Gastroesophageal sphincter (tissue), 4 donors: Measurements from ENCODE around the gene SMCO4. TPM values are rescaled to one million over a fixed set of nuclear protein-coding genes. Genes with fewer than 3 reads are reported as not detected.

Experiments
- ATAC-seq: fragments of 150-250 bp; one replicate; pipeline ENCODE4 v1.9.1; 2016; ENCODE audit warnings: mild to moderate bottlenecking, moderate library complexity
- H3K27ac ChIP-seq, 4 donors: fragments of 200-600 bp; sonication (generic) in 3 of 4; 1 replicate in 3 of 4; 2 replicates in 1 of 4; pipeline ENCODE4 v1.5.1; 2016 to 2019
- H3K27me3 ChIP-seq: fragments of 200-600 bp; sonication (generic); one replicate; pipeline ENCODE4 v1.5.1; 2019
- H3K36me3 ChIP-seq, 2 donors: fragments of 200-600 bp; sonication (generic); one replicate each; pipeline ENCODE4 v1.5.1; 2019; ENCODE audit warnings: control low read depth in 1 of 2
- H3K4me1 ChIP-seq, 3 donors: fragments of 200-600 bp; sonication (generic); 1 replicate in 2 of 3; 2 replicates in 1 of 3; pipeline ENCODE4 v1.5.1; 2016 to 2019; ENCODE audit warnings: control low read depth in 2 of 3
- H3K4me3 ChIP-seq, 2 donors: fragments of 200-600 bp; sonication (generic); one replicate each; pipeline ENCODE4 v1.5.1; 2019; ENCODE audit warnings: mild to moderate bottlenecking in 1 of 2, moderate library complexity in 1 of 2
- H3K9me3 ChIP-seq, 3 donors: fragments of 200-600 bp; sonication (generic); one replicate each; pipeline ENCODE4 v1.5.1; 2017 to 2019; ENCODE audit warnings: control low read depth in 2 of 3
- CTCF ChIP-seq, 4 experiments: fragments of 200-600 bp in 2 of 4; fragments of 450-650 bp in 2 of 4; sonication (generic) in 1 of 4; IDR thresholded peaks; one replicate each; pipeline ENCODE4 v1.5.1; 2017 to 2019; ENCODE audit warnings: antibody characterized with exemption in 4 of 4, mild to moderate bottlenecking in 2 of 4, moderate library complexity in 2 of 4
- EP300 ChIP-seq: sonication (generic); formaldehyde crosslinking; IDR thresholded peaks from one replicate; pipeline ENCODE4 v1.6.1; 2017; ENCODE audit warnings: antibody characterized with exemption, mild to moderate bottlenecking
- POLR2A ChIP-seq, 2 donors: fragments of 450-650 bp; IDR thresholded peaks; one replicate each; pipeline ENCODE4 v1.6.1; 2017; ENCODE audit warnings: antibody characterized with exemption in 2 of 2, mild to moderate bottlenecking in 2 of 2, moderate library complexity in 1 of 2
- POLR2AphosphoS5 ChIP-seq: sonication (generic); formaldehyde crosslinking; IDR thresholded peaks from one replicate; pipeline ENCODE4 v1.6.1; 2017; ENCODE audit warnings: antibody characterized with exemption
- WGBS, 2 donors: methylation state at CpG; one replicate each; pipeline ENCODE4 v1.1.5; 2018; ENCODE audit warnings: low coverage in 1 of 2; 5-methylcytosine and 5-hydroxymethylcytosine counted together
- total RNA-seq, 4 donors: library from RNA; depleted of rRNA; stranded (reverse); fragments of >200 nt; gene quantifications; one replicate each; pipeline ENCODE4 v1.1.0, GENCODE V29; 2016

The SMCO4 gene
- total RNA-seq, 4 donors from 2014 or later = 5.6 to 15.5 (median 11.6) TPM

DNA sequence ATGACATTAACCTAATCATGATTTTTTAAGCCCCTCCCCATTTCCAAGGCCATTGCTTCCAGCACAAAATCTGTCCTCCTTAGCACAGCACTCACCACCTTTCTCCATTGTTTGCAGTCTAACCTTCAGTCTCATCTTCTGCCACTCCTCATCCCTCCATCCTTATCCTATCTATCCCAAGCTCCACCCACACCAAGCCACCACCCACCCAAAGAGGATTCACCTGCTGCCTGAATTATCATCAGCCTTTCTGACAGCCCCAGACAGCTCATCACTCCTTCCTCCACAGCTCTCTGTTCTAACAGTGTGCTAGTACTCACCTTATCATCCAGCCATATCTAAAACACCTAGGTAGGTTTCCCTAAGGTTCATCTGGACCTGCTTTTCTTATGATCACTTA, 20.7 kb upstream of the SMCO4 start:
- Histone ChIP-seq H3K4me1 (peaks cover 0 to 14% (median 8%) of the 10 kb centered on the region in 3 donors), H3K36me3 (no peaks in the 10 kb centered on the region), H3K27me3 (no peaks in the 10 kb centered on the region), H3K27ac (no peak overlapping the region), H3K9me3 (no peaks in the 10 kb centered on the region), H3K4me3 (no peak overlapping the region)
- ATAC-seq = no peak
- TF ChIP-seq CTCF (IDR thresholded peaks at IDR 0.05) (no peak), POLR2A (IDR thresholded peaks at IDR 0.05) (no peak), EP300 (no peak), POLR2AphosphoS5 (no peak)

DNA sequence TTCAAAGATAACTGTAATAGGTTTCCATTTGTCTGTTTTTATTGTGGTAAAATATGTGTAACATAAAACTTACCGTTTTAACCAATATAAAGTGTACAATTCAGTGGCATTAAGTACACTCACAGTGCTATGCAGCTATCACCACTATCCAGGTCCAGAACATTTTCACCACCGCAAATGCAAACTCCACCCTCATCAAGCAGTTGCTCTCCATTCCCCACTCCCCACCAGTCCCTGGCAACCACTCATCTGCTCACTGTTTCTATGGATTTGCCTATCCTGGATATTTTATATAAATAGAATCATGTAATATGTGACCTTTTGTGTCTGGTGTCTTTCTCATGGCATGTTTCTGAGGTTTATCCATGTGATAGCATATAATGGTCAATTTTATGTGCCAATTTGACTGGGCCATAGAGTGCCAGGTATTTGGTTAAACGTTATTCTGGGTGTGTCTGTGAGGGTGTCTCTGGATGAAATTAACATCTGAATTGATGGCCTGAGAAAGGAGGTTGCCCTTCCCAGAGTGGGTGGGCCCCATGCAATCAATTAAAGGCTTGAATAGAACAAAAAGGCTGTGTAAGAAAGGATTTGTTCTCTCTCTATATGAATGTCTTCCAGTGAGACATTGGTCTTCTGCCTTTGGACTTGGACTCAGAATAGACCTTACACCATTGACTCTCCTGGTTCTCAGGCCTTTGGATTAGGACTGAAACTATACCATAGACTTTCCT, 17.2 kb upstream of the SMCO4 start:
- Histone ChIP-seq H3K27me3 (no peaks in the 10 kb centered on the region), H3K36me3 (no peaks in the 10 kb centered on the region), H3K27ac (no peak overlapping the region), H3K4me1 (no peaks in the 10 kb centered on the region), H3K9me3 (no peaks in the 10 kb centered on the region), H3K4me3 (no peak overlapping the region)
- TF ChIP-seq EP300 (no peak), CTCF (IDR thresholded peaks at IDR 0.05) (no peak), POLR2A (IDR thresholded peaks at IDR 0.05) (no peak), POLR2AphosphoS5 (no peak)
- no peak for ATAC-seq
- 78 to 87% methylated on average over 2 to 3 of the region's 3 CpGs for WGBS, 2 donors

- Histone ChIP-seq H3K4me1 (no peaks in the 10 kb centered on the region), H3K9me3 (no peaks in the 10 kb centered on the region), H3K36me3 (no peaks in the 10 kb centered on the region), H3K4me3 (no peak overlapping the region), H3K27me3 (no peaks in the 10 kb centered on the region), H3K27ac (no peak overlapping the region)
- 29 to 62% methylated on average over 1 to 3 of the region's 3 CpGs for WGBS, 2 donors
- TF ChIP-seq CTCF (IDR thresholded peaks at IDR 0.05) (no peak), EP300 (no peak)
- ATAC-seq = no peak
These were observed 16.5 kb upstream of the SMCO4 start for GRCh38 chr11:93559681-93560080.

GRCh38 chr11:93552874-93553273, 9.7 kb upstream of the SMCO4 start:
- H3K36me3 ChIP-seq = no peaks in the 10 kb centered on the region
- H3K9me3 ChIP-seq = no peaks in the 10 kb centered on the region
- 83% methylated on average over 1 of the region's 1 CpG; no CpG with 5 or more reads in 1 of the 2 donors for WGBS, 2 donors
- peaks cover 6% of the 10 kb centered on the region for H3K27me3 ChIP-seq
- no peak overlapping the region for H3K4me3 ChIP-seq
- no peak overlapping the region for H3K27ac ChIP-seq
- TF ChIP-seq POLR2AphosphoS5 = no peak
- no peak for TF ChIP-seq EP300
- no peak for TF ChIP-seq CTCF (IDR thresholded peaks at IDR 0.05)
- TF ChIP-seq POLR2A (IDR thresholded peaks at IDR 0.05) = no peak
- ATAC-seq = no peak
- H3K4me1 ChIP-seq = no peaks in the 10 kb centered on the region

DNA sequence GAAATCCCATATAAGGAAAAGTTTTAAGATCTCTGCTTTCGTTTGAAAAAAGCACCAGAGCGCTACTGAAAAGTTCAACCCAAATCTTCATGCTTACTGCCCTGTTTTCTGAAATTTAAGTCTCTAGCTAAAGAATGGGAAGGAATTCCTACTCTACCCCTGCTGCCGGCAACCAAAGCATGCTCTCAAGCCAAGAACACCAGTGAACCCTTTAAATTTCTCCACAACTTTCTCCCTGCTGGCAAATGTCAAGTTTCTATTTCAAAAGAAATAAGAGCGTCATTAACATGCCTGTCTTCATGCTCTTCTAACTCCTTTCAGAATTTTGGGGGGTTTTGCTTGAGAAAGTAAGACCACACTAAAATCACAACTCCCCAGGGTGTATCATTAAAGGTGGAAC, 6.8 kb upstream of the SMCO4 start:
- ATAC-seq = no peak
- Histone ChIP-seq H3K4me1 (no peaks in the 10 kb centered on the region), H3K4me3 (no peak overlapping the region), H3K27me3 (peaks cover 6% of the 10 kb centered on the region), H3K36me3 (no peaks in the 10 kb centered on the region), H3K27ac (no peak overlapping the region), H3K9me3 (no peaks in the 10 kb centered on the region)
- TF ChIP-seq POLR2AphosphoS5 (no peak), CTCF (IDR thresholded peaks at IDR 0.05) (no peak), EP300 (no peak), POLR2A (IDR thresholded peaks at IDR 0.05) (no peak)
- 63 to 75% methylated on average over 3 to 4 of the region's 4 CpGs for WGBS, 2 donors
